GM19397 (cell line): ENCODE measurements around the gene IFT81.
"Not testable (repeated sequence)": the region's sequence is repeated elsewhere in the genome, so short reads cannot be mapped to it uniquely, and the experiment has no call there.

Source experiments
- ATAC-seq: cut with Tn5 transposase; IDR thresholded peaks from one replicate; pipeline ENCODE4 v1.9.1; 2021; ENCODE audit warnings: mild to moderate bottlenecking, moderate library complexity; ENCODE audit not compliant: unreplicated experiment

The IFT81 gene, protein sequence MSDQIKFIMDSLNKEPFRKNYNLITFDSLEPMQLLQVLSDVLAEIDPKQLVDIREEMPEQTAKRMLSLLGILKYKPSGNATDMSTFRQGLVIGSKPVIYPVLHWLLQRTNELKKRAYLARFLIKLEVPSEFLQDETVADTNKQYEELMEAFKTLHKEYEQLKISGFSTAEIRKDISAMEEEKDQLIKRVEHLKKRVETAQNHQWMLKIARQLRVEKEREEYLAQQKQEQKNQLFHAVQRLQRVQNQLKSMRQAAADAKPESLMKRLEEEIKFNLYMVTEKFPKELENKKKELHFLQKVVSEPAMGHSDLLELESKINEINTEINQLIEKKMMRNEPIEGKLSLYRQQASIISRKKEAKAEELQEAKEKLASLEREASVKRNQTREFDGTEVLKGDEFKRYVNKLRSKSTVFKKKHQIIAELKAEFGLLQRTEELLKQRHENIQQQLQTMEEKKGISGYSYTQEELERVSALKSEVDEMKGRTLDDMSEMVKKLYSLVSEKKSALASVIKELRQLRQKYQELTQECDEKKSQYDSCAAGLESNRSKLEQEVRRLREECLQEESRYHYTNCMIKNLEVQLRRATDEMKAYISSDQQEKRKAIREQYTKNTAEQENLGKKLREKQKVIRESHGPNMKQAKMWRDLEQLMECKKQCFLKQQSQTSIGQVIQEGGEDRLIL

DNA sequence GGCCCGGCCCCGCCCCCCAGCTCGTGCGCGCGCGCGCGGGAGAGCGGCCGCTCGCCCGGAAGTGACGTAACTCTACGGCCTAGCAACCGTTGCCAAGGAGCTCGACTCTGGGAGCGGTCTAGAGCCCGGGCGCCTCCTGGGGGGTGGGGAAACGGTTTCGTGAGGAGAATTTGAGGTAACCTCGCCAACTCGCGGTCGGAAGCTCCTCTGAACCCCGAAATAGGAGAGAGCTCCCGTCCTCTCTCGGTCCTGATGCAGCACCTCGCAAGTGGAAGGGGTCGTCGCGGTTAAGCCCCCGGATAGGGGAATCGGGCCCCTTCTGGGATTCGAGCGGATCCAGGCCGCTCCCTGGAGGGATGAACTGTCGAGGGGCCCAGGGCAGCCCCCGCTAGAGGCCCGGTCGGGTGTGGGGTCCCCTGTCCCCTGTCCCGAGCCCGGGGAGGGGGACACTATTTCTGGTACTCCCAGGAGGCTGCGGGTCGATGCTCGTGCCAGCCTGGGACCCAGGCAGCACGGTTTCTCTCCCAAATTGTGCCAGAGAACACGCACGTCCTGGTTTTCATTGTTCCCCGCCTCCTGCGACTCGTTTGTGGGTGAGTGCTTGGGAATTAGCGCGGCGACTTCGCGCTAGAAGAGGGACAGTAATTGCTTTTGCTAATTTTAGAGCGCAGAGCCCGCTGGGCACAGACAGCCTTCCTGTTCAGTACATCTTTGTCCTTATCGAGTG is at the start of gene IFT81:
Gene IFT81 (plus strand): TSS at position 89 of the 727 bp plus-strand sequence. CDS start 3,024 bp downstream, outside the sequence.
- peak; percentile 81 for ATAC-seq

- no peak for ATAC-seq
Observed at GRCh38 chr12:110075880-110076279, 48.3 kb upstream of the IFT81 start.

- ATAC-seq = no peak
Observed at GRCh38 chr12:110077800-110078199, 46.4 kb upstream of the IFT81 start.

DNA sequence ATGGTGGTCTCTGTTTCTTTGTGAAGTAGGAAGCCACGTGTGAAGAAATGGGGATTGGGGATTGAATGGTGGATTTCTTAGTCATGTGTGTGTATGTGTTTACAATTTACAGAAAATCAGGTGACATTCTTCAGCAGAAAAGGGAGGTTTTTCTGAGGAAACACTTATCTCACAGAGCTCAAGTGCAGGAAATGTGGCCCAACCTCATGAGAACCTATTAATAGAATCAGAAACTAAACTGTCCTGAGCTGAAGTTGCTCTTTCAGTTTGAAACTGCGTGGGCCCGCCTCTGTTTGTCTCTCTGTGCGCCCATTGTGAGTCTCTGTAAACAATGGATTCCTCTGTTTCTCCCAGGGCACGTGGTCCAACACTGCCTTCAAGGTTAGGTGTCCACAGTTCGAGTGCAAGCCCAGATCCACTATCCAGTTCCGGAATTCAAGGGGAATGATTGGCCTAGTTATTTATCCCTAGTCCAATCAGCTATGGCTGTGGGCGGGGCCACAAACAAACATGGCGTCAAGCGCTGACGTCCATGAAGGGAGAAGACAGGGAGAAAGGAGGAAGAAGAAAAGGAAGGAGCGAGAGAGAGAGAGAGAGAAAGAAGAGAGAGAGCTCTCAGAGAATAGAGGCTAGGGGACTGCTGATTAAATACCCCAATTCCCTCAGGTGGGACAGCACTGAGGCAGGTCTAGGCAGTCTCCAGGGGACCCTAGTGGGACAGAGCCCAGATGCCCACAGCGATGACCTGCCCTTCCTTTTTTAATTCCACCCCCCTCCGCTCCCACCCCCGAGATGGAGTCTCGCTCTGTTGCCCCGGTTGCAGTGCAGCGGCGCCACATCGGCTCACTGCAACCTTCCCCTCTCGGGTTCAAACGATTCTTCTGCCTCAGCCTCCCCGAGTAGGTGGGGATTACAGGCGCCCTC is 44.4 kb upstream of the IFT81 start:
- ATAC-seq = peak; percentile 86

DNA sequence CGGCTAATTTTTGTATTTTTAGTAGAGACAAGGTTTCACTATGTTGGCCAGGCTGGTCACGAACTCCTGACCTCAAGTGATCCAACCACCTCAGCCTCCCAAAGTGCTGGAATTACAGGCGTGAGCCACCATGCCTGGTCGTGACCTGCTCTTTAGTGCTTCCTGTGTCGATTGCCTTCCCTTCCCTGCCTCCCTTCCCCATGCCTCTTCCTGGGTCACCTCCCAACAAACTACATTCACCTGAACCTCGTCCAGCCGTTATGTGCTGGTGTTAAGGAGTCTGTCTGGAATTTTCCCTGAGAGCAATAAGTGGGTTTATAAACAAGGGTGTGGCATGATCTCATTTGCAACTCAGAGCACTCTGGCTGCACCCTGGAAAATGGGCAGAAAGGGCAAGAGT is 43.7 kb upstream of the IFT81 start:
- no peak for ATAC-seq

DNA sequence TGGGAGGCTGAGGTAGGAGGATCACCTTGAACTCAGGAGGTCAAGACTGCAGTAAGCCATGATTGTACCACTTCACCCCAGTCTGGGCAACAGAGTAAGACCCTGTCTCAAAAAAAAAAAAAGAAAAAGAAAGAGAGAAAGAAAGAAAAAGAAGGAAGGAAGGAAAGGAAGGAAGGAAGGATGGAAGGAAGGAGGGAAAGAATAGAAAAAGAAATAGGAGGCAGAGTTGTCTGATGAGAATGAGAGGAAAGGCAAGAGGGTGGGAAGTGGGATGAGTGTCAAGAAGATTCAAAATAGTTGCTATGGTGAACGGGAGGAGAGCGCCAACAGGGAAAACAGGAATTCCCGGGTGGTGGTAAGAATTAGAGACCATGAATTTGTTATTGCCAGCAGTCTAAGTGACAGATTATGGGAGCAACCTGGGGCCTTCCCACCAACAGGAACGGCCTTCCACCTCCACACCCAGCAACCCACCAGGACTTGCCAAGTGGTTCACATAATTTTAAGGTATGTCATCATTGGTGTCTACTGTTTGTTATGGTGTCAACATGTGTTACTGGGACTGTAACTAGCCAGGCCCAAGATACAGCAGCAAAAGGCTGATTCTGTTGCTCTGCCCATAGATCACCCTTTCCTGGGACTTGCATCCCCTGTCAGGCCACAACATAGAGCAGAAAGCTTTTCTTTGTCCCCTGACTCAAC is 39.7 kb upstream of the IFT81 start:
- no peak for ATAC-seq

GRCh38 chr12:110088216-110088615 is 35.9 kb upstream of the IFT81 start:
- not testable (repeated sequence) for ATAC-seq

DNA sequence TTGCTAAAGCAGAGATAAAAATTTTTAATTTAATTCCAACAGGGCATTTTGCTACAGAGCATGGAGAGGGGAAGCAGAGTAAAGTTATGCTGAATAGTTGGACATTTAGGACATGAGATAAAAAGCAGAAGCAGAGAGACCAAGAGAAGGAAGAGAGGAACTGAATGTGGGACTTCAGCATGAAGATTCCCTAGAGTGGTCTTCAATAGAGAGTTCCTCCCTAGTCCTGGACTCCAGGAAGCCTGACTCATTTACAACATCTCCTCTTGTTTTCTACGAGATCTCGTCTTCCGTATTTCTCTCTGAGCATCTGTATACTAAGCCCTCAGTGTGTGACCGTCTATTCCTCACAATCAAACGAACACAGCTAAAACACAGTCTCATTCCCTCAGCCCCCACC is 35.2 kb upstream of the IFT81 start:
- no peak for ATAC-seq

DNA sequence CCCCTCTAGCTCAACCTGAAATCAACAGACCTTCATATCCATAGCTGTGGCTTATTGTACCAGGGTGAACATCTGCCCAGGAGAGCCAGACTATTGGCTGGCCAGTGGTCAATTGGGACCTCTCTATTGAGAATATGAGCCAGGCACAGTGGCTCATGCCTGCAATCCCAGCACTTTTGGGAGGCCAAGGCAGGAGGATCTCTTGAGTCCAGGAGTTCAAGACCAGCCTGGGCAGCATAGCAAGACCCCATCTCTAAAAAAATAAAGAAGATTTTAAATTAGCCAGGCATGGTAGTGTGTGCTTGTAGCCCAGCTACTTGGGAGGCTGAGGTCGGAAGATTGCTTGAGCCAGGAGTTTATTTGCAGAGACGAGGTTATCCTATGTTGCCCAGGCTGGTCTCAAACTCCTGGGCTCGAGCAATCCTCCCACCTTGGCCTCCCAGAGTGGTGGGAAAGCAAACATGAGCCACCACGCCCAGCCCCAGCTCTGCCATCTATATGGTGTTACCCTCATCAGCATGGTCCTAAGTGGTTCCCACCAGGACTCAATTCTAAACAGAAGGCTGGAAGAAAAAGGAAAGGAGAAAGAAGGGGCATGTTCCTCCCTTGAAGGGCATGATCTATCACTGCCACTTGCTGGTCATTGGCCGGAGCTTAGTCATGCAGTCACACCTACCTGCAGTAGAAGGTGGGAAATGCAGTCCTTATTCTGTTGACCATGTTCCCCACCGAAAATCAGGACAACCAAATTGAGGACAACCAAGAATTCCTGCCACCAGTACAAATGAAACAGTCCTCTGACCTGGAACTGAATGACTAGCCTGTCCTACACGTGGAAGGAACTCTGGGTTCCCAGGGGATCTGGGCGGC is 33.7 kb upstream of the IFT81 start:
- no peak for ATAC-seq

- no peak for ATAC-seq
Observed at GRCh38 chr12:110091136-110091711, 32.9 kb upstream of the IFT81 start.

- ATAC-seq = no peak
Observed at GRCh38 chr12:110093631-110094311, 30.4 kb upstream of the IFT81 start.

DNA sequence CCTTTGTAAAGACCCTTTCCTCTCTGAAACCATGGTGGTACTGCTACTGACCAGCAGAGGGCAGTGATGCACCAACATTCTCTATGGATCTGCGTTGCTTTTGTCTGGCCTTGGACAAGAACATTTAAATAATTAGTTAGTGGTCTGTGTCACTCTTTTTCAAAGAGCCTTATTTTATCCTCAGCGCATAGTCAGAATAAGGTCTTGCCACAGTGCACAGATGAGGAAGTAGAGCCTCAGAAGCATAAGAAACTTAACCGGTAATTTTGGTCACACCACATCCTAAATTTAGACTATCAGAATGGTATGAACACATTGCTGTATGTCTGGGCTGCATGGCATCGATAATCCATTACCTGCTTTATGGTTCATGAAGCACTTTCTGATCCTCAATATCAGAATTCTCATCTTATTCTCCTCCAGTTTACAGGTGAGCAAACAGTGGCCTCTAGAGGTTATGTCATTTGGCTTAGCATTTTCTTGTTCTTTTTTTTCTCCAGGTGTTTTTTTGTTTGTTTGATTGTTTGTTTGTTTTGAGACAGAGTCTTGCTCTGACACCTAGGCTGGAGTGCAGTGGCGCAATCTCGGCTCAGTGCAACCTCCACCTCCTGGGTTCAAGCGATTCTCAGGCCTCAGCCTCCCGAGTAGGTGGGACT is 23.7 kb upstream of the IFT81 start:
- ATAC-seq = peak; percentile 78

GRCh38 chr12:110102255-110102654 is 21.9 kb upstream of the IFT81 start:
- no peak for ATAC-seq

DNA sequence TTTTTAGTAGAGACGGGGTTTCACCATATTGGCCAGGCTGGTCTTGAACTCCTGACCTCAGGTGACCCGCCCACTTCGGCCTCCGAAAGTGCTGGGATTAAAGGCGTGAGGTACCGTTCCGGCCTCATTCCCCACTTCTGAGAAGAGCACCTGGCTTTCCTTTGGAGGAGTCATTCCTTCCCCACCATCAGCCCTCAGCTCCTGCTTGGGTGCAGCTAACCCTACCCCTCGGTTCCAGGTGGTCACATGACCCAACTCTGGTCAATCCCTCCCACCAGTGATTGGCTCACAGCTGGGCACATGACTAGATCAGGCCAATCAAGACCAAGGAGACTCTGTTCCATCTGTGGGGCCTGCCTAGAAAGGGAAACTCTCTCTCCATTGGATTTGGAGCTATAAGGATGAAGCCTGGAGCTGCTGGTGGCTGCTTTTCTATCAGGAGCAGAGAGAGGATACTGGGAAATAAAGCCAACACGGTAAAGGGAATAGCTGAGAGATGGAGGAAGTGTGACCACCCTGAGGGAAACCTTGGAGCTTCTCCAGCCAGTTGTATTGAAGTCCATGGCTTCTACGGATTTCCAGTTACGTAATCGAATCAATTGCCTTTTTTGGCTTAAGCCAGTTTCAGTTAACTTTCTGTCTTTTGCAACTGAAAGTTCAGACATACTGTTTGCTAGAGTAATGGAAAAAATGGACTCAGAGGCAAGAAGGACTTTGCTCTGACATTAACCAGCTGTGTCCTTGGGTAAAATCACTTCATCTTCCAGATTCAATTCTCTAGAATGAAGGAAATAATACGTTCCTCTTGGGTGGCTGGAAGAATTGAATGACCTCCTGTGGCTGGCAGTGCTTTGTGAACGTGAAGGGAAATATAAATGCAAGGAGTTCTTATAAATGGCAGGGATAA is 19.7 kb upstream of the IFT81 start:
- no peak for ATAC-seq

DNA sequence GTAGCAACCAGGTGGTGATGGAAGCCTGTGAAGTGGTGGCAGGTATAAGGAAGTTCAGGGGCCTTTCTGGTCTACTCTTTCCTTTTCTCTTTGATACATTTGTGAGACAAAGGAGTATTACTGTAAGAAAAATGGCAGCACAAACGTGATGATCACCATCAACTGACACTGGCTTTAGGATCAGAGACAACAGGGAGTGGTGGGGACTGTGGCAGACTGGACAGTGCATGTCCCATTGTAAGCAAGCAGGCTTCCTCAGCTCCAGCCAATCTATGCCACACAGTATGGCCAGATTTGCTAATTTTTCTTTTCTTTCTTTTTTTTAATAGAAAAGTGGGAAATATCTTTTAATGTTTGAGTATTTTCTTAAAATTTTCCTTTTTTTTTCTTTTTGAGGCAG is 19.0 kb upstream of the IFT81 start:
- no peak for ATAC-seq

DNA sequence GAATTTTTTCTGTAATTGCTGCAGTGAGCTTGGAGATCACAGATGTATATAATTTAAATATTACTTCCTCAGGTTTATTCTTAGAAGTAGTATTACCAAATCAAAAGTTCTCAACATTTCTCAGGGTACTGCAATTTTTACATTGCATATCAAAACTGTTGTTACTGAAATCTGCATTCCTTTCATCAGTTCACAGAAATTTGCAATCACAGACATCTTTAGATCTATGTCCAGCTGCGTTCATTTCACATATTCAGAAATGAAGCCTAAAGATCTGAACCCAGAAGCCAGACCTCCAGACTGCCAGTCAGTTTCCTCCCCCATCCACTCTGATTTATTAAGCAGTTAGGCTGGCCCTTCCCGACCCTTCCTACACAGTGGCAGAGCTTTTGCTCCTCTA is 18.2 kb upstream of the IFT81 start:
- ATAC-seq = no peak
